Adrenal gland (tissue), 5 donors: ENCODE data around the gene SARNP.

Experiments
- CTCF ChIP-seq, 6 experiments: fragments of 450-650 bp in 4 of 6; fragments of 200-600 bp in 2 of 6; sonication (generic) in 1 of 6; IDR thresholded peaks; 1 replicate in 5 of 6; 2 replicates in 1 of 6; pipeline versions ENCODE4 v1.5.1 to v1.8.0; 2016 to 2021; ENCODE audit warnings: antibody characterized with exemption in 6 of 6, mild to moderate bottlenecking in 2 of 6, moderate library complexity in 1 of 6
- POLR2A ChIP-seq, 2 donors: fragments of 450-650 bp; IDR thresholded peaks; one replicate each; pipeline ENCODE4 v1.6.1; 2017; ENCODE audit warnings: antibody characterized with exemption in 2 of 2, mild to moderate bottlenecking in 2 of 2, moderate library complexity in 1 of 2
- donor health status: DM: no; HTN: no; CAD: no.

GRCh38 chr12:55741931-55742680 is 75.4 kb downstream of the SARNP start:
- TF ChIP-seq POLR2A (IDR thresholded peaks at IDR 0.05) (no peak), CTCF (IDR thresholded peaks at IDR 0.05) (no peak)
